Measurements from ENCODE around the gene RACK1. TPM values are rescaled to one million over a fixed set of nuclear protein-coding genes. Genes with fewer than 3 reads are reported as not detected.

RACK1 gene
- total and polyA plus RNA-seq, 12 donors = 581 to 2,221 (median 640) TPM

- peak overlapping the region; percentile 22 to 90 (median 74) for H3K4me3 ChIP-seq
Measured at GRCh38 chr5:181207214-181207959, 36.3 kb downstream of the RACK1 start.

GRCh38 chr5:181205761-181206649 is 37.7 kb downstream of the RACK1 start:
- WGBS, 2 donors = 10 to 16% methylated on average over 37 of the region's 37 CpGs
- H3K4me3 ChIP-seq = peak overlapping the region in 9 of 10 donors; percentile 70 to 90 (median 74)
- ATAC-seq = peak in 5 of 8 donors; percentile 19 to 50 (median 26)
- peak overlapping the region; percentile 17 to 87 (median 82) for H3K27ac ChIP-seq
- no peak for DNase-seq
- peaks cover 0 to 4% (median 0%) of the 10 kb centered on the region in 9 donors for H3K36me3 ChIP-seq
- peaks cover 7 to 47% (median 29%) of the 10 kb centered on the region in 9 donors for H3K4me1 ChIP-seq
- H3K27me3 ChIP-seq = peaks cover 0 to 28% (median 0%) of the 10 kb centered on the region in 7 donors
- TF ChIP-seq CTCF (IDR thresholded peaks at IDR 0.05) = no peak
- intact Hi-C loops (cut with DNase I) = loop anchor here in 6 of 10 donors (1.0 to 2.0 kb wide), 5 partner anchors 12 to 17 kb away; partner anchors contain the start of gene TRIM41 (in 2 of the 6)
- H3K9me3 ChIP-seq = no peaks in the 10 kb centered on the region

More at GRCh38 chr5:181207214-181207959, 36.3 kb downstream of the RACK1 start:
- ATAC-seq (peak; percentile 35 to 73 (median 52)), DNase-seq (peak; percentile 78 to 80)
- H3K27me3 ChIP-seq = peaks cover 0 to 28% (median 0%) of the 10 kb centered on the region in 7 donors
- 1% methylated on average over 36 of the region's 36 CpGs for WGBS, 2 donors
- intact Hi-C loops (cut with DNase I) = loop anchor here in 5 of 10 donors (1.0 to 2.0 kb wide), 4 partner anchors 10 to 17 kb away; partner anchors contain the start of gene TRIM41 (in 2 of the 5)
- no peaks in the 10 kb centered on the region for H3K9me3 ChIP-seq
- H3K36me3 ChIP-seq = peaks cover 0 to 4% (median 0%) of the 10 kb centered on the region in 9 donors
- H3K4me1 ChIP-seq = peaks cover 7 to 47% (median 37%) of the 10 kb centered on the region in 9 donors
- no peak for TF ChIP-seq CTCF (IDR thresholded peaks at IDR 0.05)
- peak overlapping the region in 9 of 10 donors; percentile 77 to 87 (median 82) for H3K27ac ChIP-seq

- H3K4me1 ChIP-seq = peaks cover 7 to 52% (median 29%) of the 10 kb centered on the region in 9 donors
- peaks cover 0 to 28% (median 0%) of the 10 kb centered on the region in 7 donors for H3K27me3 ChIP-seq
- peak; percentile 3 to 55 (median 24) for ATAC-seq
- intact Hi-C loops (cut with DNase I) = no loop called here
- DNase-seq = peak; percentile 40 to 75
- 1 to 2% methylated on average over 93 to 94 of the region's 94 CpGs for WGBS, 2 donors
- H3K9me3 ChIP-seq = no peaks in the 10 kb centered on the region
- no peak for TF ChIP-seq CTCF (IDR thresholded peaks at IDR 0.05)
- H3K27ac ChIP-seq = peak within 1 kb of the TSS; percentile 17 to 87 (median 82)
- H3K36me3 ChIP-seq = peaks cover 0 to 4% (median 0%) of the 10 kb centered on the region in 9 donors
- H3K4me3 ChIP-seq = peak within 1 kb of the TSS; percentile 64 to 90 (median 74)
Measured at GRCh38 chr5:181204826-181205760, 38.6 kb downstream of the RACK1 start, which contains the start of gene TRIM7. TRIM7 (minus strand) TSS chr5:181205196; CDS start chr5:181205110, 86 bp downstream.

Data from heart right ventricle (tissue), 16 donors.